ENCODE data around the gene GARNL3. TPM values are rescaled to one million over a fixed set of nuclear protein-coding genes. Genes with fewer than 3 reads are reported as not detected.

The GARNL3 gene
- total RNA-seq, 1 experiment from 2014 or later, result 6.1 TPM

GRCh38 chr9:127305206-127305837, 40.7 kb downstream of the GARNL3 start:
- Mint-ChIP-seq H3K4me1 (ENCODE audit: insufficient read depth, unreplicated experiment) (peaks cover 11% of the 10 kb centered on the region), H3K36me3 (ENCODE audit: insufficient read depth, unreplicated experiment) (no peaks in the 10 kb centered on the region), H3K27ac (ENCODE audit: low read depth, unreplicated experiment) (no peak overlapping the region), H3K4me3 (ENCODE audit: unreplicated experiment) (no peak overlapping the region), H3K27me3 (ENCODE audit: insufficient read depth, unreplicated experiment) (no peaks in the 10 kb centered on the region), H3K9me3 (ENCODE audit: unreplicated experiment) (no peaks in the 10 kb centered on the region)
- no TSS peak for BruUV-seq (replicated peaks)
- POLR2A ChIA-PET, result interaction anchor here (0.7 kb wide), 1 partner anchor 16 kb away, joined by 3 read pairs; no protein-coding TSS in a partner anchor
- DNase-seq (ENCODE audit: unreplicated experiment), result no peak
- intact Hi-C loops (cut with micrococcal nuclease), result no loop called here
- CTCF ChIA-PET, result no interaction called here
- TF ChIP-seq, protein P1, sequence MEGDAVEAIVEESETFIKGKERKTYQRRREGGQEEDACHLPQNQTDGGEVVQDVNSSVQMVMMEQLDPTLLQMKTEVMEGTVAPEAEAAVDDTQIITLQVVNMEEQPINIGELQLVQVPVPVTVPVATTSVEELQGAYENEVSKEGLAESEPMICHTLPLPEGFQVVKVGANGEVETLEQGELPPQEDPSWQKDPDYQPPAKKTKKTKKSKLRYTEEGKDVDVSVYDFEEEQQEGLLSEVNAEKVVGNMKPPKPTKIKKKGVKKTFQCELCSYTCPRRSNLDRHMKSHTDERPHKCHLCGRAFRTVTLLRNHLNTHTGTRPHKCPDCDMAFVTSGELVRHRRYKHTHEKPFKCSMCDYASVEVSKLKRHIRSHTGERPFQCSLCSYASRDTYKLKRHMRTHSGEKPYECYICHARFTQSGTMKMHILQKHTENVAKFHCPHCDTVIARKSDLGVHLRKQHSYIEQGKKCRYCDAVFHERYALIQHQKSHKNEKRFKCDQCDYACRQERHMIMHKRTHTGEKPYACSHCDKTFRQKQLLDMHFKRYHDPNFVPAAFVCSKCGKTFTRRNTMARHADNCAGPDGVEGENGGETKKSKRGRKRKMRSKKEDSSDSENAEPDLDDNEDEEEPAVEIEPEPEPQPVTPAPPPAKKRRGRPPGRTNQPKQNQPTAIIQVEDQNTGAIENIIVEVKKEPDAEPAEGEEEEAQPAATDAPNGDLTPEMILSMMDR (IDR thresholded peaks at IDR 0.05; ENCODE audit: unreplicated experiment), result no peak

DNA sequence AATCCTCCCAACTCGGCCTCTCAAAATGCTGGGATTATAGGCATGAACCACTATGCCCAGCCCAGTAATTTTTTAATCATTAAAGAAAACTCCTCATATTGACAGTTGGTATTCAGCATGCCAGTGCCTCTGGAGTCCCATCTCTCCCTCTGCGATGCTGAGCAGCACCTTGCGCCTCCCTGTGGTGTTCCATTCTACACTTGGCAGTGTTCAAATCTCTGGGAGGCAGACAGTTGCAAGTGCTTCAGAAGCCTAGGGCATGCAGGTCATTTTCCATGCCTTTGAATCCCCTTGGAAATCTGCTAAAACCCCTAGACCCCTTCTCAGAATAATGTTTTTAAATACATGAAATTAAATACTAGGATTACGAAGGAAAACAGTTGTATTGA, 41.3 kb downstream of the GARNL3 start:
- no peak for DNase-seq (ENCODE audit: unreplicated experiment)
- CTCF ChIA-PET, result no interaction called here
- TF ChIP-seq, protein P1 (IDR thresholded peaks at IDR 0.05; ENCODE audit: unreplicated experiment), result no peak
- POLR2A ChIA-PET, result interaction anchor here (0.7 kb wide), 1 partner anchor 15 kb away, joined by 3 read pairs; no protein-coding TSS in a partner anchor
- Mint-ChIP-seq H3K4me1 (ENCODE audit: insufficient read depth, unreplicated experiment) (peaks cover 11% of the 10 kb centered on the region), H3K27me3 (ENCODE audit: insufficient read depth, unreplicated experiment) (no peaks in the 10 kb centered on the region), H3K4me3 (ENCODE audit: unreplicated experiment) (no peak overlapping the region), H3K27ac (ENCODE audit: low read depth, unreplicated experiment) (no peak overlapping the region), H3K36me3 (ENCODE audit: insufficient read depth, unreplicated experiment) (no peaks in the 10 kb centered on the region), H3K9me3 (ENCODE audit: unreplicated experiment) (no peaks in the 10 kb centered on the region)
- BruUV-seq (replicated peaks), result no TSS peak
- intact Hi-C loops (cut with micrococcal nuclease), result no loop called here

DNA sequence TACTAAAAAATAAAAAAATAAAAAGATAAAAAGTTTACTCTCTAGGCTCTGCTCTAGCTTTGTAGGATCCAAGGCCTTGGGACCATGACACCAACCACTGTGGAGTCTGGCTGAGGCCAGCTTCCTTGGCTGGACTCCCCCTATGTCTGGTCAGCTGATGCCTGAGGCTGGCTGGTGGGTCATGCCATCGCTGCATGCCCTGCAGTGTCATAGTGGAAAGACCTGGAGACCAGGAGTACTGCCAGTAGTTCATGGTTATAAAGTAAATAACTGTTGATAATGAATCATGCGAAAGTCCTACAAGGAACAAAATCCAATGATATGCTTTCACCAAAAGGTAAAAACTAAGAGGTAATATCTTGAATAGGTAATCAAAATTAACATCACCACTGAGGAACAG, 43.2 kb downstream of the GARNL3 start:
- no peaks in the 10 kb centered on the region for H3K36me3 Mint-ChIP-seq (ENCODE audit: insufficient read depth, unreplicated experiment)
- ChIA-PET CTCF (no interaction called here), POLR2A (interaction anchor here (0.5 to 2.3 kb wide), 4 partner anchors 29 to 1767 kb away, joined by 3 to 9 read pairs (median 3); partner anchors contain the start of genes LRSAM1 and RPL12)
- TF ChIP-seq, protein P1 (IDR thresholded peaks at IDR 0.05; ENCODE audit: unreplicated experiment), result no peak
- H3K27ac Mint-ChIP-seq (ENCODE audit: low read depth, unreplicated experiment), result peak overlapping the region; percentile 34
- H3K9me3 Mint-ChIP-seq (ENCODE audit: unreplicated experiment), result no peaks in the 10 kb centered on the region
- H3K27me3 Mint-ChIP-seq (ENCODE audit: insufficient read depth, unreplicated experiment), result no peaks in the 10 kb centered on the region
- intact Hi-C loops (cut with micrococcal nuclease), result no loop called here
- DNase-seq (ENCODE audit: unreplicated experiment), result no peak
- no peak overlapping the region for H3K4me3 Mint-ChIP-seq (ENCODE audit: unreplicated experiment)
- peaks cover 23% of the 10 kb centered on the region for H3K4me1 Mint-ChIP-seq (ENCODE audit: insufficient read depth, unreplicated experiment)
- no TSS peak for BruUV-seq (replicated peaks)

- Mint-ChIP-seq H3K36me3 (ENCODE audit: insufficient read depth, unreplicated experiment) (peaks cover 2% of the 10 kb centered on the region), H3K27ac (ENCODE audit: low read depth, unreplicated experiment) (peak overlapping the region; percentile 34), H3K4me1 (ENCODE audit: insufficient read depth, unreplicated experiment) (peaks cover 23% of the 10 kb centered on the region), H3K4me3 (ENCODE audit: unreplicated experiment) (no peak overlapping the region), H3K27me3 (ENCODE audit: insufficient read depth, unreplicated experiment) (no peaks in the 10 kb centered on the region), H3K9me3 (ENCODE audit: unreplicated experiment) (no peaks in the 10 kb centered on the region)
- ChIA-PET POLR2A (interaction anchor here (0.6 to 2.3 kb wide), 10 partner anchors 10 to 435 kb away, joined by 3 to 9 read pairs (median 4); partner anchors contain the start of genes LRSAM1, RPL12 and SLC2A8), CTCF (interaction anchor here (0.6 to 1.7 kb wide), 3 partner anchors 12 to 104 kb away, joined by 3 to 10 read pairs (median 4); partner anchors contain the start of gene SLC2A8)
- intact Hi-C loops (cut with micrococcal nuclease), result no loop called here
- TF ChIP-seq, protein P1 (IDR thresholded peaks at IDR 0.05; ENCODE audit: unreplicated experiment), result no peak
- peak; percentile 60 for DNase-seq (ENCODE audit: unreplicated experiment)
- no TSS peak for BruUV-seq (replicated peaks)
These were observed 44.3 kb downstream of the GARNL3 start for GRCh38 chr9:127308652-127309434.

All from MCF 10A (cell line).